ENCODE results near the gene PLXNA2.

Gene PLXNA2

GRCh38 chr1:208219659-208220282, 24.4 kb downstream of the PLXNA2 start:
- DNase-seq: no peak

DNA sequence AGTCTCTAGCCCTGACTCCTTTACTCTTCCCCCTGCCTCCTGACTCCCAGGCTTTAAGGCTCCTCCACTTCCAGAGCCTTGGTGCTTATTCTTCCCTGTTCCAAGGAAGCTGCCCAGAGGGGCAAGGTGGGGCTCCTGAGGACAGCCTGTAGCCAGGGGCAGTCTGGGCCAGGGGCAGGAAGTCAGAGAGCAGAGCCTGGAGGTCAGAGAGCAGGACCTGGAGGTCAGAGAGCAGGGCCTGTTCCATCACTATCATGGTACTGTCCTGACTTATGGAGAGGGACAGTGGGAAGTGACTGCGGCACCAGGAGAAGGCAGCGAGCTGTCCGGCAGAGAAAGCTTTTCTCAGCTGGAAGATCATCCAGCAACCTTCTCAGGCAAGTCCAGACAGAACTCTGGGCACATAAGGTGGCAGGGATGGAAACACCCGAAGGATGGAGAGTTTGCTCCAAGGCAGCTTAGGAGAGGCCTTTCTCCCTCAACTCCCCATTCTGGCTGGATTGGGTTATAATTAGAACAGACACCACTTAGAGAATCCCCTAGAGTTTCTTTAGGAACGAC, 25.0 kb downstream of the PLXNA2 start:
- DNase-seq: no peak

DNA sequence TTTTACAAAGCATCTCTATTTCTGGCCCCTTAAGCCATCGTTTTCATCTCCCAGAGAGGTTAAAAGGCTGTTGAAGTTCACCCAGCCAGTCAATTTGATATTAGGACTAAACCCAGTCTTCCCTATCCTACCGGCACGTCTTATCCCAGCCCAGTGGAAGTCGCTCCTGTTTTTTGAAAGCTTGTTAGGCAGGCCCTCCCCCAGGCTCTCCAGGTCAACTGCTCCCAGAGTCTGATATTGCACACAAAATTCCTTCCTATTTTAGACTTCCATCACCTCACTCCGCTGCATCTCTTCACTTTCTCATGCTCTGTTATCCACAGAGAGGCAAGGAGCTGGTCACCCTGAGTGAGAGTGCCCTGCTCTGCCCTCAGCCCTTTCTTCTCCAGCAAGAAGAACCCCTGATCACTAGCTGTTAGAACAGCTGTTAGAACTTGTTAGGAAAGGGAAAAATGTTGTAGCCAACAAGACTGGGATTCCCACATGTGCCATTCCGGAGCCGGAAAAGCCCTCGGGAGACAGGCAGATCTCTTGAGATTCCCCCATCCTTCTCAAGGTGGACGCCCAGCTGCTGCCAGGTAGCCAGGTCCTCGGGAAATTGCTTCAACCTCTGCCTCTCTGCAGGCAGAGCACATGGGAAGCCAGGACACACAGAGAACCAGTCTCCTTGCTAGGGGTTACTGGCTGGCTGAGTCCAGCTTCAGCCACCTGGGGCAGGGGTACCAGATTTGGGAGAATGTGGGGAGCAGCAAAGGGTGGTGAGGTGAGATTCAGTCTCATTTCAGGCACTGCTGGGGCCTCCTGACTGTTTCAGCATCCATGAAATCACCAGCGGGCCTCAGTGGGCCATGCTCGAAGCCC, 25.7 kb downstream of the PLXNA2 start:
- DNase-seq: no peak

GRCh38 chr1:208217781-208218180, 26.4 kb downstream of the PLXNA2 start:
- DNase-seq: no peak

DNA sequence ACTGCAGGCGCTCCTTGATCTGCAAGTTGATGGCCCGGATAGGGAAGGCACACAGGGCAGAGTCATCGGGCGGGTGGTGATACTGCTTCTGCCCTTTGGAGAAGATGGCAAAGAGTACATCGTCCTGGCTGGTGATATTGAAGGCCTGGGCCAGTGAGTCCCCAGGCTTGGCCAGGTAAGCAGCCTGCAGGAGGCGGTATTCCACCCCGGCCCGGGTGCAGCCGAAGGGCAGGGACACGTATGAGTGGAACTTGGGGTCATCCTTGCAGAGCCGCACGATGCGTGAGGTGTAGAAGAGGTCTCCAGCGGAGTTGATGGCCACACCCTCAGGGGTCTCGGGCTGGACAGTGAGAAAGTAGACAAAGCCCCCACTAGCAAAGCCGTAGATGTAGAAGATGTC, 27.4 kb downstream of the PLXNA2 start:
- no peak for DNase-seq

DNA sequence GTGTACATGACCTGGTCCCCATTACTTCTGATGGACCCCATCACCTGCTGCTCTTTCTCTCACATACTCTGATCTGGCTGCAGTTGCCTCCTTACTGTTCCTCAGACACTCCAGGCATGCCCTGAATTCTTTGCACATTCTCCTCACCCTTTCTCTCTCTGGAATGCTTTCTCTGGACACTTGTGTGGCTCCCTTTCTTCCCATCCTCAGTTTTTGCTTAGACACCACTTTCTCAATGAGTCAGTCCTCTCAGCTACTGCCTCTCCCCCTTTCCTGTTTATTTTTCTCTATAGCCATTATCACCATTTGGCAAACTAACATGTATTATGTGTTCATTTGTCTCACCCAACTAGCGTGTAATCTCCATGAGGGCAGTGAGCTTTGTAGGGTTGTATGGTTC, 28.1 kb downstream of the PLXNA2 start:
- DNase-seq: no peak

DNA sequence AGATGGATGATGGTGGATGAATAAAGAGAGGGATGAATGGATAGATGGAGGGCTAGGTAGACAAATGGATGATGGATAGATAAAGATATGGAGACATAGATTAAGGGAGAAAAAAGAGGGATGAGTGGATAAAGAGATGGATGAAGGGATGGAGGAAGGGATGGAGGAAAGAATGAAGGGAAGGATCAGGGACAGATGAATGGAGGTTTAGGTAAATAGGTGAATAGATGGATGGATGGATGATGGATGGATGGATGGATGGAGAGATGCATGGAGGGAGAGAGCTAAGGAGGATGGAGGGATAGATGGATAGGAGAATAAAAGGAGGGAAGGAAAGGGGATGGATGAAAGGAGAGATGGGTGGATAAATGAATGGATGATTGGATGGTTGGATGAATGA, 28.8 kb downstream of the PLXNA2 start:
- DNase-seq: no peak

- no peak for DNase-seq
Observed at GRCh38 chr1:208213786-208214185, 30.4 kb downstream of the PLXNA2 start.

DNA sequence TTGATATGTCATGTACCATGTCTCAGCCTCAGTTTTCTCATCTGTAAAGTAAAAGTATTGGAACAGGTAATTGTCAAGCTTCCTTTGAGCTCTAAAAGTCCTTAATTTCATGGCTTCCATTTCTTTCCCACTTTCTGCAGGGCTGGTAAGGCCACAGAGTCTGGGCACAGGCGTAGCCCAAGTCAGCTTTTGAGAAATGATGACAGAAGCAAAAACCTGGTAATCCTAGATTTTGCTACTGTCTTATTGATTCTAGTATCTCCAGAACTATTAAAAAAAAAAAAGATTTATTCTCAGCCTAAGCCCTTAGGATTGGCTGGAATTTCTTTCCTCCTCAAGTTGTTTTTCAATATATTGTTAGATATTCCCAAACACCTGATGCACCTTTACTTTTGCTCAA, 31.3 kb downstream of the PLXNA2 start:
- no peak for DNase-seq

- no peak for DNase-seq
Observed at GRCh38 chr1:208211921-208212843, 32.0 kb downstream of the PLXNA2 start.

- no peak for DNase-seq
Observed at GRCh38 chr1:208209896-208210589, 34.1 kb downstream of the PLXNA2 start.

GRCh38 chr1:208209286-208209685, 34.9 kb downstream of the PLXNA2 start:
- DNase-seq: no peak

- DNase-seq: no peak
Observed at GRCh38 chr1:208208132-208208487, 36.1 kb downstream of the PLXNA2 start.

GRCh38 chr1:208207388-208208131, 36.6 kb downstream of the PLXNA2 start:
- DNase-seq: no peak

DNA sequence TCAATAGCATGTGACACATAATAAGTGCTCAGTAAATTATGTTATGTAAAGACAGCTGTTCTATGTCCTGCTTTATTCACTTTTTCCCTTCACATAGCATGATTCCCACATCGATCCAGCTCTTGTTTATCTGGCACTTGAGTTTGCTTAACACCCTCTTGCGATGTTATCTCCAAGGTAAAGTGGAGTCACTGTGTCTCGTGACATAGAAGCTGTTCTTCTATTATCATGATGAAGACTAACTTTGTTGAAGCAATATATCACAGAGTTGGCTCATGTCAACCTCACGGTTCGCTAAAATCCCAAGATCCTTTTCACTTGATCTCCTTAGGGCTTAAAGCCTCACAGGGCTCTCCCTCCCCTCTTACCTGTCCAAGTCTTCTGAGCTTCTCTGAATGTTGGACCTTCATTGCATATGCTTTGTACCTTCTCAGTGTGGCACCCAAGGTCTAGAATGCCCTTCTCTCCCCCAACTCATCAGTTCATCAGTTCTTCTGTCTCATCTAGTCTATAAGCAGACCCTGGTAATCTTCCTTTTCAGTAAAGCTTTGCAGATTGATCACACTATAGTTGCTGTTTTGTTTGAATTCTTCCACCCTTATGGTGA, 38.0 kb downstream of the PLXNA2 start:
- DNase-seq: no peak

GRCh38 chr1:208205216-208206013, 38.8 kb downstream of the PLXNA2 start:
- no peak for DNase-seq

DNA sequence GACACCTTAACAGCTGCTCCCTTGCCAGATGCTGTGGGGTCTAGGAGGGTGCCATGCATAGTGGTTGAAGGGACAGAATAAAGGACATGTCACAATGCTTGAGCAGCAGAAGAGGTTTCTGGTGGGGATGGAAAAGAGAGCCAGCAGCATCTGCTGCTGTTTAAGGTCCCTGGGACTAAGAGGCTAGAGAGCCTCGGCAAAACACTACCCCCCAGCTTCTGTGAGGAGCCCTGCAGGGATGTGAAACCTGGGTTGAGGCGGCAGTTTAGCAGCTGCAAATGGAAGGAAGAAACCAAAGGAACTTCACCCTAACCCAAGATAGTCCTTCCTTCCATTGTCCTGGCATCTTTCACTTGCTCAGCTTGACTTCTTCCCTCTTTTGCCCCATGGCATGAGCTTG, 39.4 kb downstream of the PLXNA2 start:
- DNase-seq: no peak

DNA sequence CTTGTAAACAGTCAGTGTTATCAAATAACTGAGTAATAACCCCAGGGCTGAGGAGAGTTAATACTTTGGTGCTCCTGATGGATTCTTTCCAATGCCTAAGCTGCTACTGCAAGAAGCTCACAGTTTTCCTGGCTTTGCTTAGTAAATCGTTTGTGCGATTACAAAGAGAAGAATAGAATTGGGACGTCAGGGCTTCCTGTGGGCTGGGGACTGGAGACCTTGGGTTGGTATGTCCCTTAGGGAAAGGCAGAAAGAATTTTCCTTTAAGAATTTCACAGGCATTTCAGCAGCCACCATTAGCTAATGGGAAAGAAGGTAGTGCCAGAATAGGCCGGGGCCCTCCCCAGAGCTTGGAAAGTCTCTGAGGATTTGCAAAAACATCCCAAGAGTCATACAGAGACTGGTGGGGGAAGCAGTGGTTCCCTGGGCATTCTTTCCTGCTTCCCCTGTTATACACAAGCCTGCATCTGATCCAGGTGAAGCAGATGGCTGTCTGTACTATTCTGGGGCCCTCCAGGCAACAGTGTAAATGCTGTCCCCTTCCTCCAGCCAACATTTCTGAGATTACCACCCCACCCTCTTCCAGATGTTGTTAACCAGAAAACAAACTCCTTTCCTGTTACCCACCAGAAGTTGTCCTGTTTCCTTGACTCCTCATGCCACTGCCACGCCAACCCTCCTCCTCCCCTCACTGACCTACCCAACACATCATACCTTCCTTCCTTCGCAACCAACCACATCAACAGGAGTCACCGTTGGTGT, 40.2 kb downstream of the PLXNA2 start:
- no peak for DNase-seq

DNA sequence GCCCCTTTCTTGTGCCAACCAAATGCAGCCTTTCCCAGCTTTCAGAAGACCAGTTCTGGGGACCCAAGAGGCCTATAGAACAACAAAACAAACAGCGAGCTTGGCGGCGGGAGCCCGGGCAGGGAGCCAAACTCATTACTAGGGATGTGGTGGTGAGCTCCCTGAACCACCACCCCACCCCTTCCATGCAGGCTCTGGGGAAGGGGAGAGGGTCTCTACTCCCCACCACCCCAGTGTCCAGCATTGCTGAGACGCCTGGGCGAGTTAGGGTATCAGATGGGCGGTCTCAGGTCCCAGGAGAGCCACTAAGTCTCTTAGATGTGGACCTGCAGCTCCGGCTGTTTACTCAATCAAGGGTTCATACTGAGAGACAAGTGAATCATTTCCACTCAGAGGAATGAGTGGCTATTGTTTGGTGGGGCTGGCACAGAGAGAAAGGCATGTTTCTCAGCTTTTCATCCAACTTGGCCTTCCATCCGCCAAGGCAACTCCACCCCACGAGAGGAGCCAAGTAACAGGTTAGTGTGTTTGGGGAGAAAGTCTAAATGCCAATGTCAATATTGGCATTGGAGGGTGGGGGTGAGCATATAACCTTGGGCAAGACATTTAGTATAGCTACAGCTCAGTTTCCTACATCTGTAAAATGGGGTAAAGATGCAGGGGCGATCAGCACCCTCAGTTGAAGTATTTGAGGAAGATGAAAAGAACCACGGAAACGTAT, 40.9 kb downstream of the PLXNA2 start:
- no peak for DNase-seq
